WI38 (cell line): ENCODE measurements around the gene FHDC1.
"Not testable (repeated sequence)": the region's sequence is repeated elsewhere in the genome, so short reads cannot be mapped to it uniquely, and the experiment has no call there.

Experiments
- H3K4me3 ChIP-seq: 2 replicates; pipeline ENCODE4 v1.5.1; 2011; ENCODE audit warnings: low read depth, mild to moderate bottlenecking, control low read depth, low read length
- CTCF ChIP-seq: IDR thresholded peaks from 2 replicates; pipeline ENCODE4 v1.5.1; 2012; ENCODE audit warnings: low read depth, mild to moderate bottlenecking, control low read depth, low read length

The FHDC1 gene, protein sequence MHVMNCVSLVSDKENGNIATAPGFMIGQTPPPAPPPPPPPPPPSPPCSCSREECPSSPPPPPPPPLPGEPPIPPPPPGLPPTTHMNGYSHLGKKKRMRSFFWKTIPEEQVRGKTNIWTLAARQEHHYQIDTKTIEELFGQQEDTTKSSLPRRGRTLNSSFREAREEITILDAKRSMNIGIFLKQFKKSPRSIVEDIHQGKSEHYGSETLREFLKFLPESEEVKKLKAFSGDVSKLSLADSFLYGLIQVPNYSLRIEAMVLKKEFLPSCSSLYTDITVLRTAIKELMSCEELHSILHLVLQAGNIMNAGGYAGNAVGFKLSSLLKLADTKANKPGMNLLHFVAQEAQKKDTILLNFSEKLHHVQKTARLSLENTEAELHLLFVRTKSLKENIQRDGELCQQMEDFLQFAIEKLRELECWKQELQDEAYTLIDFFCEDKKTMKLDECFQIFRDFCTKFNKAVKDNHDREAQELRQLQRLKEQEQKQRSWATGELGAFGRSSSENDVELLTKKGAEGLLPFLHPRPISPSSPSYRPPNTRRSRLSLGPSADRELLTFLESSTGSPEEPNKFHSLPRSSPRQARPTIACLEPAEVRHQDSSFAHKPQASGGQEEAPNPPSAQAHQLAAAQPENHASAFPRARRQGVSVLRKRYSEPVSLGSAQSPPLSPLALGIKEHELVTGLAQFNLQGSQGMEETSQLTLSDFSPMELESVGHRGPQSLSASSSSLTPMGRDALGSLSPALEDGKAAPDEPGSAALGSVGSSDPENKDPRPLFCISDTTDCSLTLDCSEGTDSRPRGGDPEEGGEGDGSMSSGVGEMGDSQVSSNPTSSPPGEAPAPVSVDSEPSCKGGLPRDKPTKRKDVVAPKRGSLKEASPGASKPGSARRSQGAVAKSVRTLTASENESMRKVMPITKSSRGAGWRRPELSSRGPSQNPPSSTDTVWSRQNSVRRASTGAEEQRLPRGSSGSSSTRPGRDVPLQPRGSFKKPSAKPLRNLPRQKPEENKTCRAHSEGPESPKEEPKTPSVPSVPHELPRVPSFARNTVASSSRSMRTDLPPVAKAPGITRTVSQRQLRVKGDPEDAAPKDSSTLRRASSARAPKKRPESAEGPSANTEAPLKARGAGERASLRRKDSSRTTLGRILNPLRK

GRCh38 chr4:152935631-152936445 lies at the start of gene FHDC1:
FHDC1 (plus strand) TSS chr4:152936323; CDS start chr4:152943058, 6,735 bp downstream.
- TF ChIP-seq CTCF, result no peak
- peak within 1 kb of the TSS; percentile 59 for H3K4me3 ChIP-seq

DNA sequence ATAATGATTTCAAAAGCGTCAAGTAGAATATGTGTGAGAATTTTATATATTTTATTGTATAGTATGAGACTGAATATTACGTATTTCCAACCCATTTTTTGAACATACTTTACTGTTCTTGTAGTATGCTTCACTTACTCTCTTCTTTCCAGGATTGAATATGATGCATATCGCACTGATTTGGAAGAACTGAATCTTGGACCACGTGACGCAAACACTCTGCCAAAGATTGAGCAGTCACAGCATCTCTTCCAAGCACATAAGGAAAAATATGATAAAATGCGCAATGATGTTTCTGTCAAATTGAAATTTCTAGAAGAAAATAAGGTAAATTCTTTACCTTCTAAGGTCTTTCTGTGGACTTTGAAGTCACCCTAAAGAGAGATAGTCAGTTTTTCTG lies 48.1 kb upstream of the FHDC1 start:
- no peak for TF ChIP-seq CTCF
- H3K4me3 ChIP-seq, result no peak overlapping the region

GRCh38 chr4:152892974-152893373 lies 43.1 kb upstream of the FHDC1 start:
- no peak for TF ChIP-seq CTCF
- H3K4me3 ChIP-seq, result no peak overlapping the region

DNA sequence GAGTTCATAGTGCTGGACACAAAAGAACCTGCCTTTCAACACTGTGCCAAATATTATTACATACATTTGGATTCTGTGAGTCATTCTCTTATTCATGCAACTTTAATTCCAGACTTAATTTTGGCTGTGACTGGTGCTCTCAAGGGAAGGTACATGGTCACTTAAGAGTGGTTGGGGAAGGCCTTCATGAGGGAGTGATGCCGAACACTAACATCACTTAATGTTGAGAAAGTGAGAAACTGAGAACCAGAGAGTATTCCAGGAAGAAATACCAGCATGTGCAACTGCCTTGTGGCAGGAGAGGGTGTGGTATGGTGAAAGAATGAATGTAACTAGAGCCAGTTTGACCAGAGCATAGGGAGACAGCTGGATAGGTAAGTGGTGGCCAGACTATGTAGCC lies 41.5 kb upstream of the FHDC1 start:
- no peak for TF ChIP-seq CTCF

GRCh38 chr4:152896811-152897210 lies 39.3 kb upstream of the FHDC1 start:
- no peak for TF ChIP-seq CTCF
- no peak overlapping the region for H3K4me3 ChIP-seq

More for the DNA sequence above, 41.5 kb upstream of the FHDC1 start:
- H3K4me3 ChIP-seq, result no peak overlapping the region

DNA sequence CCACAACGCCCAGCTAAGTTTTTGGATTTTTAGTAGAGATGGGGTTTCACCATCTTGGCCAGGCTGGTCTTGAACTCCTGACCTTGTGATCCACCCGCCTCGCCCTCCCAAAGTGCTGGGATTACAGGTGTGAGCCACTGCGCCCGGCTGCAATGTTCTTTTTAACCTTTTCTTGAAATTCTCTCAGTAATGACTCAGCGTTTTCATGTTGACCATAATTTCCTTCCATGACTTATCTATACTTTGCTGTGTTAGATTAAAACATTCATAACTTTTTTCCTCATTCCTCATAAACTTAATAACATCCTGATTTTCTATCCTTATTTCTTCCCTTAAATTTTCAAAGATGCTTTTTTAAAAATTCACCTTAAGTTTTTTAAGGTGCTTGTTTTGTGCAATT lies 38.0 kb upstream of the FHDC1 start:
- H3K4me3 ChIP-seq, result not testable (repeated sequence)

- TF ChIP-seq CTCF, result no peak
- no peak overlapping the region for H3K4me3 ChIP-seq
These were observed 37.5 kb upstream of the FHDC1 start for GRCh38 chr4:152898606-152899005.
